ENCODE results near the gene ANKS1A. TPM values are rescaled to one million over a fixed set of nuclear protein-coding genes. Genes with fewer than 3 reads are reported as not detected.

The ANKS1A gene
- total RNA-seq, 1 experiment from 2014 or later, result 14.4 TPM

- ChIA-PET CTCF (no interaction called here), POLR2A (no interaction called here)
- in situ Hi-C loops (cut with HindIII; ENCODE audit: low pct_unique_long_range_greater_than_20kb, low sequenced_read_pairs) (no loop called here), intact Hi-C loops (cut with micrococcal nuclease; ENCODE audit: unreplicated experiment) (no loop called here)
- Histone ChIP-seq H3K4me1 (ENCODE audit: control insufficient read depth, insufficient read depth, low read length) (no peaks in the 10 kb centered on the region), H3K27ac (ENCODE audit: low read length) (no peak overlapping the region), H3K27me3 (ENCODE audit: control insufficient read depth, insufficient read depth, low read length) (no peaks in the 10 kb centered on the region), H3K4me3 (ENCODE audit: low read depth in 2 of 2, low read length in 2 of 2) (no peak overlapping the region), H3K36me3 (ENCODE audit: control insufficient read depth, insufficient read depth, low read length) (no peaks in the 10 kb centered on the region), H3K9me3 (ENCODE audit: control insufficient read depth, insufficient read depth, low read depth, low read length) (no peaks in the 10 kb centered on the region)
- BruUV-seq (replicated peaks), result no TSS peak
- DNase-seq (ENCODE audit: low read depth, low spot score) (no peak), ATAC-seq (no peak)
- no peak for TF ChIP-seq CTCF (IDR thresholded peaks at IDR 0.05)
- TF ChIP-seq REST (IDR thresholded peaks at IDR 0.05; ENCODE audit: insufficient read depth in 1 of 2, low read depth in 2 of 2, low read length in 1 of 2), result no peak
- no peak for TF ChIP-seq TCF7L2 (IDR thresholded peaks at IDR 0.05; ENCODE audit: low read depth, low read length)
- TF ChIP-seq SIN3A (IDR thresholded peaks at IDR 0.05; ENCODE audit: borderline replicate concordance, insufficient read depth, low read depth, low read length), result no peak
- TF ChIP-seq POLR2AphosphoS5 (IDR thresholded peaks at IDR 0.05; ENCODE audit: low read depth, low read length), result no peak
These were observed 193.1 kb downstream of the ANKS1A start for GRCh38 chr6:35082046-35082732.

- intact Hi-C loops (cut with micrococcal nuclease; ENCODE audit: unreplicated experiment), result no loop called here
- H3K4me3 ChIP-seq (ENCODE audit: low read depth in 2 of 2, low read length in 2 of 2), result no peak overlapping the region
- ChIA-PET CTCF (no interaction called here), POLR2A (no interaction called here)
- TF ChIP-seq POLR2AphosphoS5 (IDR thresholded peaks at IDR 0.05; ENCODE audit: low read depth, low read length), result no peak
- no peak for TF ChIP-seq REST (IDR thresholded peaks at IDR 0.05; ENCODE audit: insufficient read depth in 1 of 2, low read depth in 2 of 2, low read length in 1 of 2)
- no peak for TF ChIP-seq TCF7L2 (IDR thresholded peaks at IDR 0.05; ENCODE audit: low read depth, low read length)
- no peak for TF ChIP-seq CTCF (IDR thresholded peaks at IDR 0.05)
- TF ChIP-seq SIN3A (IDR thresholded peaks at IDR 0.05; ENCODE audit: borderline replicate concordance, insufficient read depth, low read depth, low read length), result no peak
- ATAC-seq (no peak), DNase-seq (ENCODE audit: low read depth, low spot score) (no peak)
- no peaks in the 10 kb centered on the region for H3K4me1 ChIP-seq (ENCODE audit: control insufficient read depth, insufficient read depth, low read length)
- no peaks in the 10 kb centered on the region for H3K9me3 ChIP-seq (ENCODE audit: control insufficient read depth, insufficient read depth, low read depth, low read length)
- no TSS peak for BruUV-seq (replicated peaks)
- no peaks in the 10 kb centered on the region for H3K27me3 ChIP-seq (ENCODE audit: control insufficient read depth, insufficient read depth, low read length)
- in situ Hi-C loops (cut with HindIII; ENCODE audit: low pct_unique_long_range_greater_than_20kb, low sequenced_read_pairs), result no loop called here
- H3K27ac ChIP-seq (ENCODE audit: low read length), result no peak overlapping the region
- no peaks in the 10 kb centered on the region for H3K36me3 ChIP-seq (ENCODE audit: control insufficient read depth, insufficient read depth, low read length)
These were observed 193.8 kb downstream of the ANKS1A start for GRCh38 chr6:35082733-35083403.
